Left lobe of liver (tissue), 2 donors: ENCODE measurements around the gene LANCL2. TPM values are rescaled to one million over a fixed set of nuclear protein-coding genes. Genes with fewer than 3 reads are reported as not detected.

Experiments
- ATAC-seq: fragments of 200-7000 bp; cut with Tn5 transposase; one replicate; pipeline ENCODE4 v1.9.1; 2020; ENCODE audit warnings: mild to moderate bottlenecking, moderate library complexity
- DNase-seq: peaks from one replicate; pipeline ENCODE4 v3.0.0-alpha.2; 2020; ENCODE audit warnings: low spot score
- total RNA-seq: library from RNA; stranded (reverse); gene quantifications from one replicate; pipeline ENCODE4 v1.2.1, GENCODE V29; 2021
- donor health status: DM: no; HTN: no; CAD: no; lungs with moderate emphysema.
- donor health status: DM: no; HTN: yes; CAD: no.

The LANCL2 gene
- total RNA-seq, 1 donor from 2014 or later = 8.5 TPM

DNA sequence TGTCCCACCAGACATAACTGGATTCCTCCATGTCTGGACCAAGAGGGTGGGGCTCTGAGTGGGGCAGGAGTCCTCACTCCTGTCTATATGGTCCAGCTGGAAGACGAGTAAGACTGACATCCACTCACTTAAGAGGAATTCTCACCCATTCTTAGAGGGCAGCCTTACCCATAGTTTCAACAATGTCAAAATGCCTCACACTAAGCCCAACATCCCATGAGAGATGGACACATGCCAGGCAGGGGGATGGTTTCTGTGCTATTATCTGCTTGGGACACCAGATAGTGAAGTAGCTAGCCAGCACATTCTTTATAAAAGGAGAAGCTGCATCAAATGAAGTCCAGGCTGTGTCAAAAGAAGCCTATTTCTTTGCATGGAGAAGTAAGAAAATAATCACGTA lies 4.7 kb upstream of the LANCL2 start:
- ATAC-seq = no peak
- no peak for DNase-seq

DNA sequence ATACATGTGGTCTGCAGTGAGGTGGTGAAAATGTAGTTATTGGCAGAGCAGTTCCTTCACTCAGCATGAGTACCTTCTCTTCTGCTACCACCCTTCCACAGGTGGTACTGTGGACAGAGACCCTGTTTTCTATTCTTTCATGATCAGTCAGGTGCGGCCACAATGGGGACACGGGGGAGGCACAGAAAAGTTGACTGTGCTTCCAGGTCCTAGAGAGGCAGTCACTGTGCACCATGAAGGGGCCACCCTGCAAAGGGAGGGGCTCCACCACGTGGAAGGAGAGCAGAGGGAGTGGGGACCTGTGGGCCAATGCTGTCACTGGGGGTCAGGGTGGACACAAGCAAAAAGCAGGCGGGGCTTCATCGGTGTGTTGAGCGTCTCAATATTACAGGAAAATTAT lies 3.6 kb upstream of the LANCL2 start:
- no peak for ATAC-seq
- DNase-seq = no peak

- no peak for DNase-seq
Observed at GRCh38 chr7:55362927-55363326, 2.2 kb upstream of the LANCL2 start.

DNA sequence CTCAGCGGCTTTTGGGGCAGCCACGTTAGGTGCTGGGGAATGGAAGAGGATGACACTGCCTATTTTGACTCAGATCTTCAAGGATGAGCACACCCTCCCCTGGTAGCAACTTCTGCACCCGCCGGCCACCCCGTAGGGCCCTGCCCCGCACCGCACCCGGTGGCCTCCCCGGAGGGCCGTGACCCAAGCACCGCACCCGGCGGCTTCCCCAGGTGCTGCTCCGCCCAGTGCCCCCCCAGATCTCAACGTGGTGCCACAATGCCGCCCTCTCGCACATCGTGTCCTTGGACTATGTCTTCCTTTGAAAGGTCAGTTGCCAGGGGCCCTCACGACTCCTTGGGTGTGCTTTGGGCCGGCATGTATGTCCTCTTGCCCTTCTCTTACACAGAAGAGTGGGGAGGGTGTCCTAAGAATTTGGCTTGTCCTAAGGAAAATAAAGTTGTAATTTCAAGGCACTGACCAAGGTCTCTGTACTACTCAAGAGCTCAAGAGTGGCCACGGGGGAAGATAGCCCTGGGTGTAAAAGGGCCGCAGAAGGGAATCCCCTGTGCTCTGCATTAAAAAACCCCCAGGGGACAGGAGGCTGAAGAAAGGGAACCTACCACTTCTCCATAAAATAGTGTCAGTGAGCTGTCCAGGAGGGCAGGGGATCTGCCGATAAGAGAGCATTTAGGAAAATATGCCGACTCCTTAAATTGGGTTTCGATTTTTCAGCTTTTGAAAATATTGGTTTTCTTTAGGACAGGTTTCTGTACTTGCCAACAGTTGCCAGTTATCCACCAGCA lies 1.6 kb upstream of the LANCL2 start:
- DNase-seq (no peak), ATAC-seq (no peak)

More at GRCh38 chr7:55362927-55363326, 2.2 kb upstream of the LANCL2 start:
- no peak for ATAC-seq

- peak; percentile 98 for DNase-seq
- peak; percentile 95 for ATAC-seq
Observed at GRCh38 chr7:55365675-55366460, 731 bp downstream of the LANCL2 start.

DNA sequence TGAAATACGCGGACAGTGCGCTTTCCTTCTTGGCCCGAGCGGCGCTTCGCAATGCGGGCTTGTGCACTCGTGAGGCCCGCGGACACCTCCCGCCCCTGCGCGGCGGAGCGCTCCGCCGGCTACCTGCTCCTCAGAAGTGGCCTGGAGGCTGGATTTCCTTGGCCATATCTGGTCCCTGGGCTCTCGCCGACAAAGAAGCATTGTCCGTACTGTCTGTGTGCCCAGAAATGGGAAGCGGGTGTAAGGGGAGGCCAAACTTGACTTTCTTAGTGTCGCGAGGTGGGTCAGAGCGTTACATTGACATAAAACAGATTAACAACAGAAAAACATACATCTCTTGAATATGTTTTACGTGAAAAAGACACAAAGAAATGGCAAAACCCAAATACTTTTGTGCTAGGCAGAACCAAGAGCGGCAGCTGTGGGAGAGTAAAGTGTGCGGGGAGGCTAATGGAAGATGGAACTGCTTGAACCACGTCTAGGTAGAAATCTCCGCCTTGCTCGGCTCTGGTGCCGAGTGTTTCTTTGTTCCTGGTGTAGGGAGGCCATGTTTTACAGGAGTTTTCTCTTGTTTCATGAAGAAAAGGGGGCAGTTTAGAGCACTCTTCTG lies 1.4 kb downstream of the LANCL2 start:
- DNase-seq (no peak), ATAC-seq (peak; percentile 37)

DNA sequence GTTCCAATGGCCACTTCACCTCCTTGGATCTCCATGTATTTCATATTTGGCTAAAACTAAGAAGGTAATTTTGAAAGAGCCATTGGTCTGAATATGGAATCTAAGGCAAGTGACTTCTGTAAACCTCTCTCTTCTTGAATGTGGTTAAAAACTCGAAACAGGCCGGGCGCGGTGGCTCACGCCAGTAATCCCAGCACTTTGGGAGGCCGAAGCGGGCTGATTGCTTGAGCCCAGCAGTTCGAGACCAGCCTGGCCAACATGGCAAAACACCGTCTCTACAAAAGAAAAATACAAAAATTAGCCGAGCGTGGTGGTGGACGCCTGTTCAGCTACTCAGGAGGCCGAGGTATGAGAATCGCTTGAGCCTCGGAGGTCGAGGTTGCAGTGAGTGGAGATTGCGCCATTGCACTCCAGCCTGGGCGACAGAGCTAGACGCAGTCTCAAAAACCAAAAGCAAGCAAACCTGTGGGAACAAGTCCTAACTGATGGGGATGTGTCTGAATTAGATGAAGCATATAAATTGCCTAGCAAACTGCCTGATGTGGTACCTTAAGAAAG lies 2.2 kb downstream of the LANCL2 start:
- DNase-seq (no peak), ATAC-seq (no peak)

DNA sequence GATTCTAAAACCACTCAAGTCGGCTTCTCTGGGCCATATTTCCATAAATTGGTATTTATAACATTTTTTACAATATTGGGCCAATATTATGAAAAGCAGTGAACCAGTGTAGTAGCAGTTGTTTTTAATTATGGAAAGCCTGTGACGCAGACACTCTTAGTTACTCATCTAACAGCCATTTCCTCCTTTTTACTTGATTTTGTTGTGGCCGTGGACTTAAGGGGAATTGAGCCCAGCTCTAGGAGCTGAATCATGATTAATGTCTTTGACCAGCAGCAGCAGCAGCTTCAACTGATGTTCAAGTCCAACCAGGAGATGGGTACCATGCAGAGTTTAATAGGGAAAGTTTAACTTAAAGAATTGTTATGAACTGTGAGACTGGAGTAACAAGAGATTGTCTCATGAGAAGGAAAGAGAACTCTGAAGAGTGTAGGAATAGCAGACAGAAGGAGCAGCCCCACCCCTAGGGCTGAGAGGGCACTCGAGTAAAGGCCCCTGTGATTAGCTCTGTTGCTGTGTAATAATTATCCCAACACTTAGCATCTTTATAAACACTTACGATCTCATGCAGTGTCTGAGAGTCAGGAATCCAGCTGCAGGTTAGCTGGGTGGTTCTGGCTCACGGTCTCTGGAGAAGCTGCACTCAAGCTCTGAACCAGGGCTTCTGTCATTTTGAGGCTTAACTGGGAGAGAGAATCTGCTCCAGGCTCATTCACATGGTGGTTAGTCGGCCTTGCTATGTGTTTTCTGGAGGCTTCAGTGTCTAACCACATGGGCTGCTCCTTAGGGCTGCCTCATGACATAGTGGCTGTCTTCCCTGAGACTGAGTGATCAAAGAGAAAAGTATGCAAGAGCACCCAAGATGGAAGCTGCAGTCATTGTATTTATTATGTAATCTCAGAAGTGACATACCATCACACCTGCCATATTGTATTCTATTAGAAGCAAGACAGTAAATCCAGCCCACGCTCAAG lies 4.6 kb downstream of the LANCL2 start:
- no peak for DNase-seq
- no peak for ATAC-seq

- no peak for ATAC-seq
- no peak for DNase-seq
Observed at GRCh38 chr7:55374213-55374612, 9.1 kb downstream of the LANCL2 start.

- DNase-seq (no peak), ATAC-seq (no peak)
Observed at GRCh38 chr7:55375237-55375636, 10.1 kb downstream of the LANCL2 start.

DNA sequence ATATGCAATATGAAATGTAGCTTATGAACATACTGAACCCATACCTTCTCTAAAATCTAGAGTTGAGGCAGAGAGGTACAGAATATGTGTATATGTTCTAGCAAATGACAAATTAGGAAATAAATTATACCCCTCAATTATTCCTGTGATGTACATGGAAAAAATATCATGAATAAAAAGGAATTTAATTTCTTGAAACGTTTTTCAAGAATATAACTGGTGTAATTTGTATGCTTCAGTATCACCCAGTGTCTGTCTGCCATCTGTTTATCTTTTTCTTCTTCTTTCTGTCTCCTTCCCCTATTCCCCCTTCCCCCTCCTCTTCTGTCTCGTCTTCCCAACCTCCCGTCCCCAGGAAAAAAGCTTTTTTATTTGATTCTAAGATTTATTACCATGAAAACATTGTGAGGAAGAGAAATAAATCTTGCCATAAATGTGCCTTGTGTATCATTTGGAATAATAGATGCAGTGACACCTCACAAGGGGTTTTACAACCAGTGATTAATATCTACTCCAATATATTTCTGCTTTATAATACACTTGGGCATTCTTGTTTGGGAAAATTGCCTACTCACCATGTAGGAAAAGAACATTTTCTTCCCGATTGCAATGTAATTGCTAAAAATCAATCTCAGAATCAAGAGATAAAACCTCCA lies 12.2 kb downstream of the LANCL2 start:
- ATAC-seq (no peak), DNase-seq (no peak)

GRCh38 chr7:55379285-55379684 lies 14.1 kb downstream of the LANCL2 start:
- DNase-seq (no peak), ATAC-seq (no peak)

- DNase-seq (no peak), ATAC-seq (no peak)
Observed at GRCh38 chr7:55381189-55381588, 16.1 kb downstream of the LANCL2 start.

- no peak for DNase-seq
- ATAC-seq = no peak
Observed at GRCh38 chr7:55381696-55382095, 16.6 kb downstream of the LANCL2 start.

- DNase-seq (no peak), ATAC-seq (no peak)
Observed at GRCh38 chr7:55382251-55382650, 17.1 kb downstream of the LANCL2 start.

DNA sequence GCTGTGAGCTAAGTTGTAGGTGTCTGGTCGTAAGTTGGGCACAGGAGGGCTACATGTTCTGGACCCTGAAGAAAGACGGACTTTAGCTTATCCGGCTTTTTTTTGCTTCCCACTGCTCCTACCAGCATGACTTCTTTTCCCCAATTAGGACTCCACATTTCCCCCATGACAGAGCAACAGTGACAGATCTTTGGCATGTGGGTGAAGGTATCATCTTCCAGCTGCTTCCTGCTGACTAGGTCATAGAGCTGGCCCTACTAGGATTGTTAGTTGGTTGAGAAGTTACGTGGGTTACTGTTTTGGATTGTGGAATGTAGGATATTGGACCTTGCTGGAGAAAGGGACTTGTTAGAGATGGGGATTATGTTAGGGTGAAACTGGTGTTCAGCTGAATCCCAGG lies 21.4 kb downstream of the LANCL2 start:
- ATAC-seq (no peak), DNase-seq (no peak)

- DNase-seq = no peak
- no peak for ATAC-seq
Observed at GRCh38 chr7:55387062-55387965, 22.2 kb downstream of the LANCL2 start.

DNA sequence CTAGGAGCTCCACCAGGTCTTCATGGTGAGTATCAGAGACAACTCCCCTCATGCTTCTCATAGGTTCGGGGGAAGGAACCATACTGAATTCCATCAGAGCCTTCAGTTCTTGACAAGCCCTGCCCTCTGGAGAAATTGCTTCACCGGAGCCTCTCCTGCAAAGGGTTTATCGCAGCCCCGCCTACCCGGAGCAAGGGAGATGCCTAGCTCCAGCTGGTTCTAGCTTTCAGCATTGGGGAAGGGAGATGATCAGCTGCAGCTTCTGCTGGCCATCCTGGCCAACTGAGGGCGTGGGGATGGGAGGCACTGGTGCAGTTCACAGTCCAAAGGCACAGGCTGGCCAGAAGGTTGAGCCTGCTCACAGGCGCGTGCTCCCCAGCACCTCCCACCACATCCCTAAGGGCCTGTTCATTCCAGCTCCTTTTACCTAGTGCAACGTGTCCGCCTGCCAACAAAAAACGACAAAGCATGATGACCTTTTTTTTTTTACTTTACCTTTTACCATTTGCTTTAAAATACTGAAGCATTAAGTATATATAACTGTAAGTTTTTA lies 31.2 kb downstream of the LANCL2 start:
- DNase-seq (no peak), ATAC-seq (no peak)
